Activated CD4-positive, alpha-beta T cell treated with anti-CD3 and anti-CD28 coated beads, Interleukin-2, amount 50 U/mL, for 48 hours (primary cell): ENCODE data around the gene BRIX1.
"Not testable (repeated sequence)": the region's sequence is repeated elsewhere in the genome, so short reads cannot be mapped to it uniquely, and the experiment has no call there.

ENCODE experiments used
- DNase-seq, 2 experiments: peaks; one replicate each; pipeline ENCODE4 v3.0.0-alpha.2; 2020

BRIX1 gene

GRCh38 chr5:34970552-34970951, 55.0 kb downstream of the BRIX1 start:
- no peak for DNase-seq

GRCh38 chr5:34971655-34972054, 56.1 kb downstream of the BRIX1 start:
- DNase-seq = not testable (repeated sequence)
